GM12865 (cell line): ENCODE measurements around the gene RORB.

Experiments used
- DNase-seq: peaks from one replicate; pipeline ENCODE4 v3.0.0; 2010; ENCODE audit warnings: low read depth
- H3K4me3 ChIP-seq: 2 replicates; pipeline ENCODE4 v1.5.1; 2011; ENCODE audit warnings: mild to moderate bottlenecking, low read depth, low read length, control low read depth
- CTCF ChIP-seq: IDR thresholded peaks from 2 replicates; pipeline ENCODE4 v1.5.1; 2011; ENCODE audit warnings: low read length, control low read depth, low read depth, inconsistent platforms; ENCODE audit not compliant: insufficient read depth; ENCODE audit errors: missing control alignments

Gene RORB

GRCh38 chr9:74645007-74645639 is 148.0 kb downstream of the RORB start:
- peak; percentile 23 for DNase-seq
- TF ChIP-seq CTCF: peak; percentile 52
- H3K4me3 ChIP-seq: no peak overlapping the region

- no peak for DNase-seq
- no peak for TF ChIP-seq CTCF
- H3K4me3 ChIP-seq: no peak overlapping the region
These were observed 156.4 kb downstream of the RORB start for GRCh38 chr9:74653410-74654080.

- DNase-seq: no peak
- no peak for TF ChIP-seq CTCF
- H3K4me3 ChIP-seq: no peak overlapping the region
These were observed 165.5 kb downstream of the RORB start for GRCh38 chr9:74662674-74663073.

GRCh38 chr9:74663439-74663838 is 166.3 kb downstream of the RORB start:
- no peak for DNase-seq
- no peak for TF ChIP-seq CTCF
- H3K4me3 ChIP-seq: no peak overlapping the region

GRCh38 chr9:74666625-74667316 is 169.6 kb downstream of the RORB start:
- DNase-seq: no peak
- no peak overlapping the region for H3K4me3 ChIP-seq
- TF ChIP-seq CTCF: no peak

GRCh38 chr9:74672237-74672636 is 175.1 kb downstream of the RORB start:
- H3K4me3 ChIP-seq: no peak overlapping the region
- TF ChIP-seq CTCF: no peak
- DNase-seq: no peak
